ENCODE data around the gene RNASE1.

DNA sequence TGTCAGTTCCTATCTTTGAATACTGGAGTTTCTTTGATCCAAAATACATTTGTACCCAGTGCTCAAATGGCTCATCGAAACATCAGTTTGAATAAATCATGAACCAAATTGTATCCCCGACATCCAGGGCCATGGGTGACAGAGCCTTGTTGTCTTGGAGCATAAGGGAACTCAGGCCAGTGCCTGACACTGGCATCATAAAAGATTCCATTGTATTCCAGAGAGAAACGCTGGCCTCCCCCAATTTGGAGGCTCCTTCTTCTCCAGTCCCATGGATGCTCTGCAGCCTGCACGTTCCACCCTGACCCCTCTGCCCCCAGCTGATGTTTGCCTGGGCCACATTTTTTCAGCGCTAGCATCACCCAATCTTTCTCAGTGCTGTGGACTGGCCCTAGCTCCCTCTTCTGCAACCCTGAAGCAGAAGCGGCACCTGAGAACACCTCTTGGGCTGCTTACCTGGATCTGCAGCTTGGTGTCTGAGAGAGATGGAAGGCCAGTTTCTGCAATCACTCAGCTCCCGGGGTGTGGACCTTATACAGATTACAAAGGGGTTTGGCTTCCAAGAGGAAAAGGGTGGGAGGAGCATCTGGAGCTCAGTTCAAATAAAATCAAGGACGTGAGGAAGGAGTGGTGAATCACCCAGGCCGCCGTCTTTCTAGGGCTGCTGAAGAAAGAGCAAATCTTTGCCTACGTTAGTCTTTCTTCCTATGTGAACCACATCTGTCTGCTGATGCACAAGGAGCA, at the start of gene RNASE1:
- TF ChIP-seq POLR2A (IDR thresholded peaks at IDR 0.05; ENCODE audit: extremely low read depth, insufficient read length) (no peak), MYC (IDR thresholded peaks at IDR 0.05; ENCODE audit: low read depth, low read length) (no peak)
- TF ChIP-seq, protein P1, sequence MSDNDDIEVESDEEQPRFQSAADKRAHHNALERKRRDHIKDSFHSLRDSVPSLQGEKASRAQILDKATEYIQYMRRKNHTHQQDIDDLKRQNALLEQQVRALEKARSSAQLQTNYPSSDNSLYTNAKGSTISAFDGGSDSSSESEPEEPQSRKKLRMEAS (IDR thresholded peaks at IDR 0.05; ENCODE audit: low read depth, low read length): no peak
- TF ChIP-seq, protein P2, sequence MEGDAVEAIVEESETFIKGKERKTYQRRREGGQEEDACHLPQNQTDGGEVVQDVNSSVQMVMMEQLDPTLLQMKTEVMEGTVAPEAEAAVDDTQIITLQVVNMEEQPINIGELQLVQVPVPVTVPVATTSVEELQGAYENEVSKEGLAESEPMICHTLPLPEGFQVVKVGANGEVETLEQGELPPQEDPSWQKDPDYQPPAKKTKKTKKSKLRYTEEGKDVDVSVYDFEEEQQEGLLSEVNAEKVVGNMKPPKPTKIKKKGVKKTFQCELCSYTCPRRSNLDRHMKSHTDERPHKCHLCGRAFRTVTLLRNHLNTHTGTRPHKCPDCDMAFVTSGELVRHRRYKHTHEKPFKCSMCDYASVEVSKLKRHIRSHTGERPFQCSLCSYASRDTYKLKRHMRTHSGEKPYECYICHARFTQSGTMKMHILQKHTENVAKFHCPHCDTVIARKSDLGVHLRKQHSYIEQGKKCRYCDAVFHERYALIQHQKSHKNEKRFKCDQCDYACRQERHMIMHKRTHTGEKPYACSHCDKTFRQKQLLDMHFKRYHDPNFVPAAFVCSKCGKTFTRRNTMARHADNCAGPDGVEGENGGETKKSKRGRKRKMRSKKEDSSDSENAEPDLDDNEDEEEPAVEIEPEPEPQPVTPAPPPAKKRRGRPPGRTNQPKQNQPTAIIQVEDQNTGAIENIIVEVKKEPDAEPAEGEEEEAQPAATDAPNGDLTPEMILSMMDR (IDR thresholded peaks at IDR 0.05; ENCODE audit: low read depth, low read length): no peak

Data from NB4 (cell line).